Neural crest cell (in vitro differentiated cells): ENCODE data around the gene LSS. TPM values are rescaled to one million over a fixed set of nuclear protein-coding genes. Genes with fewer than 3 reads are reported as not detected.

Experiments
- DNase-seq: peaks from one replicate; pipeline ENCODE4 v3.0.0; 2021; ENCODE audit warnings: low read depth, mixed read lengths, low spot score
- H3K27ac Mint-ChIP-seq: one replicate; pipeline ENCODE4 v1.8.0; 2021; ENCODE audit warnings: mild to moderate bottlenecking, mixed read lengths; ENCODE audit not compliant: unreplicated experiment
- H3K27me3 Mint-ChIP-seq: 2 replicates; pipeline ENCODE4 v1.8.0; 2021; ENCODE audit warnings: low read depth, mild to moderate bottlenecking, mixed read lengths
- H3K36me3 Mint-ChIP-seq: 2 replicates; pipeline ENCODE4 v1.8.0; 2021; ENCODE audit warnings: low read depth, mild to moderate bottlenecking, mixed read lengths
- H3K4me1 Mint-ChIP-seq: 2 replicates; pipeline ENCODE4 v1.8.0; 2021; ENCODE audit warnings: mixed read lengths
- H3K4me3 Mint-ChIP-seq: one replicate; pipeline ENCODE4 v1.8.0; 2021; ENCODE audit warnings: mild to moderate bottlenecking, mixed read lengths
- H3K9me3 Mint-ChIP-seq: 2 replicates; pipeline ENCODE4 v1.8.0; 2021; ENCODE audit warnings: mixed read lengths
- CTCF ChIP-seq: fragments of 200-600 bp; sonication (generic); conservative IDR thresholded peaks from 2 replicates; pipeline ENCODE4 v1.5.0; 2021; ENCODE audit warnings: antibody characterized with exemption, mild to moderate bottlenecking
- total RNA-seq: library from RNA; stranded (reverse); gene quantifications from 2 replicates; pipeline ENCODE4 v1.2.1, GENCODE V29; 2021

LSS gene
- total RNA-seq, 1 donor from 2014 or later, result 225 TPM

GRCh38 chr21:46255758-46256337 is 27.3 kb upstream of the LSS start:
- Mint-ChIP-seq H3K27me3 (no peaks in the 10 kb centered on the region), H3K27ac (no peak overlapping the region), H3K4me1 (peaks cover 6% of the 10 kb centered on the region), H3K36me3 (peaks cover 17% of the 10 kb centered on the region), H3K9me3 (no peaks in the 10 kb centered on the region), H3K4me3 (no peak overlapping the region)
- no peak for TF ChIP-seq CTCF
- no peak for DNase-seq

DNA sequence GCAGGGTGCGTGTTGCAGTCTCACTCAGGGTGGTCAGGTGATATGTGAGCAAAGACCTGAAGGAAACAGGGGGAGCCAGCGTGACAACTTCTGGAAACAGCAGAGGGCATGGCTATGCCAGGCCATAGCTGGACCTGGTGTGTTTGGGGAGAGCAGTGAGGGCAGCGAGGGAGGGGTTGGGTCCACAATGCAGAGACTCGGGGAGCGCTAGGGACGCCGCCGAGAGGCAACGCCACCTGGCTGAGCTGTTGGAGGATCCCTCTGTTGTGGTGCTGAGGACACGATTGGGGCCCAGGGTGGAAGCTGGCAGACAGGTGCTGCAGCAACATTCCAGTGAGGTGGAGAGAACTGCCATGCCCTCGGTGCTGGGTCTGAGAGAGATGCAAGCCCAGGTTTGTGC is 26.6 kb upstream of the LSS start:
- no peak overlapping the region for H3K4me3 Mint-ChIP-seq
- H3K36me3 Mint-ChIP-seq, result peaks cover 17% of the 10 kb centered on the region
- H3K27ac Mint-ChIP-seq, result peak overlapping the region; percentile 63
- H3K4me1 Mint-ChIP-seq, result peaks cover 6% of the 10 kb centered on the region
- no peaks in the 10 kb centered on the region for H3K9me3 Mint-ChIP-seq
- H3K27me3 Mint-ChIP-seq, result no peaks in the 10 kb centered on the region
- TF ChIP-seq CTCF, result no peak
- no peak for DNase-seq

DNA sequence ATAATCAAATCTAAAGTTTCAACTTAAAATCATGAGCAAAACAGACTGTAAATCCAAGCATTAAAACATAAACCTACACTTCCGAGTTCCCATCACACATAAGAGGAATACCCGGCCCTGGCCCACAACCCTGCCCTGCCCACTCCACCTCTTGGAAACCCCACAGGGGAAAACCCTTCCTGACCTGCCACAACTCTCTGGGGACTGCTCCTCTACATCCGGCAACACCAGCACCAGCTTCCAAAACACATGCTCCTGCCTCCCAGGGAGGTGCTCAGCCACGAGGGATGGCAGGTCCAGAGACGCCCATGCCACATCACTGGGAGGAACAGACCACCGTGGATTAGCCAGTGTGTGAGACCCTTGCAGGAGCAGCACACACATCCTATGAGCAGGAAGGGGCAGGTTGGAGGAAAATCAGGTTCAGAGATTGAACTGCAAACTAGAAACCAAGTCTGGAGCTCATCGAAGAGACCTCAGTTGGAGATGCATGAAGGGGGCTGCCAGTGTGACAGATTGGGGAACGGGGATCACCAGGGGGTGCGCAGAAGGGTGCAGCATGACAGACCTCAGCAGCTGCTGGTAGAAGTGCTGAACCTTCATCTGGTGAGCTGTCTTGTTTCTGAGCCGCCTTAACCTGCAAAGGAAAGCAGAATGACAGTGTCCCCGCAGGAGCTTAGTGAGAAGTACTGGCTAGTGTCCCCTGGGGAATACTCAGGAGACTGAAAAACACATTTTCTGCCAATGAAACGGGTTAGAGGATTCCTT is 25.8 kb upstream of the LSS start:
- no peak for DNase-seq
- Mint-ChIP-seq H3K27me3 (no peaks in the 10 kb centered on the region), H3K27ac (no peak overlapping the region), H3K4me1 (peaks cover 6% of the 10 kb centered on the region), H3K36me3 (peaks cover 17% of the 10 kb centered on the region), H3K9me3 (no peaks in the 10 kb centered on the region), H3K4me3 (no peak overlapping the region)
- TF ChIP-seq CTCF, result no peak

DNA sequence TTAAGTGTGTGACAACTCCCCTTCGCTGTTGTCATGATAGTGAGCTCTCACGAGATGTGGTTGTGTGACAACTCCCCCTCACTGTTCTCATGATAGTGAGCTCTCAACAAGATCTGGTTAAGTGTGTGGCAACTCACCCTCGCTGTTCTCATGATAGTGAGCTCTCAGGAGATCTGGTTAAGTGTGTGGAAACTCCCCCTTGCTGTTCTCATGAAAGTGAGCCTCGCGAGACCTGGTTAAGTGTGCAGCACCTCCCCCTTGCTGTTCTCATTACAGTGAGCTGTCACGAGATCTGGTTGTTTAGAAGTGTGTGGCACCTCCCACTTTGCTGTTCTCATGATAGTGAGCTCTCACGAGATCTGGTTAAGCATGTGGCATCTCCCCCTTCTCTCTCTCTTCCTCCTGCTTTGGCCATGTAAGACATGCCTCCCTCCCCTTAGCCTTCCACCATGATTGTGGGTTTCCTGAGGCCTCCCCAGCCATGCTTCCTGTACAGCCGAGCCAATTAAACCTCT is 25.1 kb upstream of the LSS start:
- no peaks in the 10 kb centered on the region for H3K9me3 Mint-ChIP-seq
- TF ChIP-seq CTCF, result no peak
- no peak overlapping the region for H3K4me3 Mint-ChIP-seq
- no peaks in the 10 kb centered on the region for H3K27me3 Mint-ChIP-seq
- peak overlapping the region; percentile 73 for H3K27ac Mint-ChIP-seq
- DNase-seq, result no peak
- H3K36me3 Mint-ChIP-seq, result peaks cover 17% of the 10 kb centered on the region
- H3K4me1 Mint-ChIP-seq, result peaks cover 6% of the 10 kb centered on the region

GRCh38 chr21:46252840-46253239 is 24.3 kb upstream of the LSS start:
- DNase-seq, result no peak
- no peak overlapping the region for H3K27ac Mint-ChIP-seq
- peaks cover 17% of the 10 kb centered on the region for H3K36me3 Mint-ChIP-seq
- H3K4me3 Mint-ChIP-seq, result no peak overlapping the region
- H3K27me3 Mint-ChIP-seq, result no peaks in the 10 kb centered on the region
- TF ChIP-seq CTCF, result no peak
- peaks cover 6% of the 10 kb centered on the region for H3K4me1 Mint-ChIP-seq
- H3K9me3 Mint-ChIP-seq, result no peaks in the 10 kb centered on the region
